ENCODE data around the gene RNF207.

DNA sequence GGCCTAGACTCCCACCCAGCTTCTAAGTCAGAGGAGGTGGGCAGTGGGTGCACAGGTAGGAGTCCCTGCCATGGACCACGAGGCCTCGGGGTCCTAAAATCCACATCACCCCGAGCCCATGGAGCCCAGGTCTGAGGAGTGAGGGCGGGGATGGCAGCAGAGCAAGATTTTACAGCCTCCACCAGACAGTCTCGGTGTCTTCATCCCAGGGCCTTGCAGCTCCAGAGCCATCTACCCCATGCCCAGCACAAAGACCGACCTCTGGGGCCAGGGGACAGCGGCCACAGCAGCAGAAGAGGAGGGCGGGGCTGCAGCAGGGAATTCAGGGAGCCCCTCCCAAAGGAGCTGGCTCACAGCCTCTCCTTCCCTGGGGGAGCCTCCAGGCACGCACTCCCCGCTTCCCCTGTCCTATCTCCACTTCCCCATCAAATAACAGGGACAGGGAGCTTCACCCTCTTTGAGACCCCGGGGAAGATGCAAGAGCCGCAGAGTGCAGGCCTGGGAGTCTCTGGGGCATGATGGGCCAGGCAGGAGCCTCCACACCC is 40.4 kb upstream of the RNF207 start:
- TF ChIP-seq MAX (IDR thresholded peaks at IDR 0.05; ENCODE audit: low read depth, low read length) (no peak), POLR2A (IDR thresholded peaks at IDR 0.05; ENCODE audit: extremely low read depth, insufficient read length) (no peak)
- TF ChIP-seq, protein P1, sequence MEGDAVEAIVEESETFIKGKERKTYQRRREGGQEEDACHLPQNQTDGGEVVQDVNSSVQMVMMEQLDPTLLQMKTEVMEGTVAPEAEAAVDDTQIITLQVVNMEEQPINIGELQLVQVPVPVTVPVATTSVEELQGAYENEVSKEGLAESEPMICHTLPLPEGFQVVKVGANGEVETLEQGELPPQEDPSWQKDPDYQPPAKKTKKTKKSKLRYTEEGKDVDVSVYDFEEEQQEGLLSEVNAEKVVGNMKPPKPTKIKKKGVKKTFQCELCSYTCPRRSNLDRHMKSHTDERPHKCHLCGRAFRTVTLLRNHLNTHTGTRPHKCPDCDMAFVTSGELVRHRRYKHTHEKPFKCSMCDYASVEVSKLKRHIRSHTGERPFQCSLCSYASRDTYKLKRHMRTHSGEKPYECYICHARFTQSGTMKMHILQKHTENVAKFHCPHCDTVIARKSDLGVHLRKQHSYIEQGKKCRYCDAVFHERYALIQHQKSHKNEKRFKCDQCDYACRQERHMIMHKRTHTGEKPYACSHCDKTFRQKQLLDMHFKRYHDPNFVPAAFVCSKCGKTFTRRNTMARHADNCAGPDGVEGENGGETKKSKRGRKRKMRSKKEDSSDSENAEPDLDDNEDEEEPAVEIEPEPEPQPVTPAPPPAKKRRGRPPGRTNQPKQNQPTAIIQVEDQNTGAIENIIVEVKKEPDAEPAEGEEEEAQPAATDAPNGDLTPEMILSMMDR (IDR thresholded peaks at IDR 0.05; ENCODE audit: low read depth, low read length): no peak
